ENCODE data around the gene LGALS4.

DNA sequence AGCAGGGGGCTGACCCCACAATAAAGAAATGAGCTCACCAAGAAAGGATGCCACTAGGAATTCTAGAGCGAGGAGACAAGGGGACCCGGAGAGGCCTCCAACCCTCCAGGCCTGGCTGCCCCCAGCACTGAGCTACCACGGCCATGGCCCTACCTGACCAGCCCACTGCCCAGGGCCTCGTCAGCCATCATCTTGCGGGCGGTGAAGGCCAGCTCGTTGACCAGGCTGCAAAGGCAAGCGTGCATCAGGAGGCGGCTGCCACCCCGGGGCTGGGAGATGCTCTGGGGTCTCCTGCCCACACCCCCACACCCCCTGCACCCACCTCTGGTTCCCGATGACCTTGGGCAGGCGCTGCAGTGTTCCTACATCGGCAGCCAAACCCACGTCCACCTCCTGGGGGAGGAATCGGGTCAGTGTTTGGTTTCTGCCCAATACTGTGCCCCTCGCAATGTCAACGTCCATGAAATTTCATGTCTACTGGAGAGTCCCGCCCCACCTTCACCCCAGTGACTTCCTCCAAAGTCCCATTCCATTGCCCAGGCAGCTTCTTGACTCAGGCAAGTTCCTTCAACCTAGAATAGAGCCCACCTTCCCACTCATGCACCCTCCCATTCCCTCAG, 3.5 kb upstream of the LGALS4 start:
- TF ChIP-seq CTCF (conservative IDR thresholded peaks at IDR 0.05; ENCODE audit: low read depth, low read length) (no peak), EZH2 (IDR thresholded peaks at IDR 0.05; ENCODE audit: borderline replicate concordance, low read depth, low read length, poor library complexity, severe bottlenecking) (no peak)
